Uterus (tissue), 2 donors: ENCODE measurements around the gene HIPK2.

Experiments used
- POLR2A ChIP-seq, 2 donors: fragments of 450-650 bp; IDR thresholded peaks; one replicate each; pipeline ENCODE4 v1.6.1; 2016; ENCODE audit warnings: antibody characterized with exemption in 2 of 2, mild to moderate bottlenecking in 1 of 2, moderate library complexity in 1 of 2
- TF ChIP-seq, protein P1 (sequence below), 4 experiments: fragments of 200-600 bp in 2 of 4; fragments of 450-650 bp in 2 of 4; sonication (generic) in 2 of 4; IDR thresholded peaks; one replicate each; pipeline ENCODE4 v1.5.1; 2016 to 2019; ENCODE audit warnings: antibody characterized with exemption in 4 of 4, mild to moderate bottlenecking in 2 of 4, moderate library complexity in 1 of 4

DNA sequence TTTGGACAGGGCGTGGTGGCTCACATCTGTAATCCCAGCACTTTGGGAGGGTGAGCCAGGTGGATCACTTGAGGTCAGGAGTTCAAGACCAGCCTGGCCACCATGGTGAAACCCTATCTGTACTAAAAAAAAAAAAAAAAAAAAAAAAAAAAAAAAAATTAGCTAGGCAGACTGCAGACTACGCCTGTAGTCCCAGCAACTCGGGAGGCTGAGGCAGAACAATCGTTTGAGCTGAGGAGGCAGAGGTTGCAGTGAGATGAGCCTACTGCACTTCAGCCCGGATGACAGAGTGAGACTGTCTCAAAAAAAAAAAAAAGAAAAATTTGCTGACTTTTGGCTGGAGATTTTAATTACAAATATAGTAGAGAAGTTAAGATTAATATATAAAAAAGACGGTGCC, 104.0 kb downstream of the HIPK2 start:
- TF ChIP-seq, protein P1, sequence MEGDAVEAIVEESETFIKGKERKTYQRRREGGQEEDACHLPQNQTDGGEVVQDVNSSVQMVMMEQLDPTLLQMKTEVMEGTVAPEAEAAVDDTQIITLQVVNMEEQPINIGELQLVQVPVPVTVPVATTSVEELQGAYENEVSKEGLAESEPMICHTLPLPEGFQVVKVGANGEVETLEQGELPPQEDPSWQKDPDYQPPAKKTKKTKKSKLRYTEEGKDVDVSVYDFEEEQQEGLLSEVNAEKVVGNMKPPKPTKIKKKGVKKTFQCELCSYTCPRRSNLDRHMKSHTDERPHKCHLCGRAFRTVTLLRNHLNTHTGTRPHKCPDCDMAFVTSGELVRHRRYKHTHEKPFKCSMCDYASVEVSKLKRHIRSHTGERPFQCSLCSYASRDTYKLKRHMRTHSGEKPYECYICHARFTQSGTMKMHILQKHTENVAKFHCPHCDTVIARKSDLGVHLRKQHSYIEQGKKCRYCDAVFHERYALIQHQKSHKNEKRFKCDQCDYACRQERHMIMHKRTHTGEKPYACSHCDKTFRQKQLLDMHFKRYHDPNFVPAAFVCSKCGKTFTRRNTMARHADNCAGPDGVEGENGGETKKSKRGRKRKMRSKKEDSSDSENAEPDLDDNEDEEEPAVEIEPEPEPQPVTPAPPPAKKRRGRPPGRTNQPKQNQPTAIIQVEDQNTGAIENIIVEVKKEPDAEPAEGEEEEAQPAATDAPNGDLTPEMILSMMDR (IDR thresholded peaks at IDR 0.05) = no peak
- TF ChIP-seq POLR2A (IDR thresholded peaks at IDR 0.05) = no peak
